Esophagus muscularis mucosa (tissue), 4 donors: ENCODE data around the gene ZNF532. TPM values are rescaled to one million over a fixed set of nuclear protein-coding genes. Genes with fewer than 3 reads are reported as not detected.

Source experiments
- DNase-seq: peaks from one replicate; pipeline ENCODE4 v3.0.0-alpha.2; 2017; ENCODE audit errors: extremely low spot score
- H3K27ac ChIP-seq, 4 donors: fragments of 200-600 bp; sonication (generic); replicated peaks in 1 of 4; 1 replicate in 3 of 4; 2 replicates in 1 of 4; pipeline ENCODE4 v1.5.1; 2016 to 2019; ENCODE audit warnings: mild to moderate bottlenecking in 1 of 4
- H3K27me3 ChIP-seq, 4 donors: fragments of 200-600 bp; sonication (generic); one replicate each; pipeline versions ENCODE4 v1.5.1 to v1.6.0; 2016 to 2019
- H3K36me3 ChIP-seq, 4 donors: fragments of 200-600 bp; sonication (generic); one replicate each; pipeline ENCODE4 v1.5.1; 2016 to 2019
- H3K4me1 ChIP-seq, 4 donors: fragments of 200-600 bp; sonication (generic); one replicate each; pipeline ENCODE4 v1.5.1; 2016 to 2019
- H3K4me3 ChIP-seq, 4 donors: fragments of 200-600 bp; sonication (generic); 1 replicate in 2 of 4; 2 replicates in 2 of 4; pipeline ENCODE4 v1.5.1; 2016 to 2019; ENCODE audit warnings: mild to moderate bottlenecking in 4 of 4, moderate library complexity in 1 of 4
- H3K9me3 ChIP-seq, 4 donors: fragments of 200-600 bp; sonication (generic); 1 replicate in 3 of 4; 2 replicates in 1 of 4; pipeline ENCODE4 v1.5.1; 2016 to 2019
- EP300 ChIP-seq: sonication (generic); formaldehyde crosslinking; IDR thresholded peaks from one replicate; pipeline ENCODE4 v1.6.1; 2017; ENCODE audit warnings: antibody characterized with exemption
- POLR2A ChIP-seq: fragments of 450-650 bp; IDR thresholded peaks from one replicate; pipeline ENCODE4 v1.6.1; 2017; ENCODE audit warnings: antibody characterized with exemption, moderate library complexity, mild to moderate bottlenecking, low read depth
- POLR2AphosphoS5 ChIP-seq, 2 donors: sonication (generic); formaldehyde crosslinking; IDR thresholded peaks; one replicate each; pipeline ENCODE4 v1.6.1; 2017; ENCODE audit warnings: antibody characterized with exemption in 2 of 2
- WGBS: methylation state at CpG from one replicate; pipeline ENCODE4 v1.1.5; 2018; 5-methylcytosine and 5-hydroxymethylcytosine counted together
- intact Hi-C: fragments of 100-400 bp; cut with DNase I; formaldehyde crosslinking; loops from one replicate; pipeline ENCODE4 v1.15.1; 2023
- total RNA-seq, 4 donors: library from RNA; depleted of rRNA; stranded (reverse); fragments of >200 nt; gene quantifications; one replicate each; pipeline versions ENCODE4 v1.1.0 to v1.2.1, GENCODE V29; 2016
- TF ChIP-seq, protein P1 (sequence below), 3 experiments: fragments of 200-600 bp in 2 of 3; fragments of 450-650 bp in 1 of 3; sonication (generic) in 2 of 3; IDR thresholded peaks; one replicate each; pipeline ENCODE4 v1.5.1; 2017 to 2019; ENCODE audit warnings: antibody characterized with exemption in 3 of 3, mild to moderate bottlenecking in 2 of 3, moderate library complexity in 1 of 3

ZNF532 gene
- total RNA-seq, 4 donors from 2014 or later = 62.3 to 121 (median 64.7) TPM

DNA sequence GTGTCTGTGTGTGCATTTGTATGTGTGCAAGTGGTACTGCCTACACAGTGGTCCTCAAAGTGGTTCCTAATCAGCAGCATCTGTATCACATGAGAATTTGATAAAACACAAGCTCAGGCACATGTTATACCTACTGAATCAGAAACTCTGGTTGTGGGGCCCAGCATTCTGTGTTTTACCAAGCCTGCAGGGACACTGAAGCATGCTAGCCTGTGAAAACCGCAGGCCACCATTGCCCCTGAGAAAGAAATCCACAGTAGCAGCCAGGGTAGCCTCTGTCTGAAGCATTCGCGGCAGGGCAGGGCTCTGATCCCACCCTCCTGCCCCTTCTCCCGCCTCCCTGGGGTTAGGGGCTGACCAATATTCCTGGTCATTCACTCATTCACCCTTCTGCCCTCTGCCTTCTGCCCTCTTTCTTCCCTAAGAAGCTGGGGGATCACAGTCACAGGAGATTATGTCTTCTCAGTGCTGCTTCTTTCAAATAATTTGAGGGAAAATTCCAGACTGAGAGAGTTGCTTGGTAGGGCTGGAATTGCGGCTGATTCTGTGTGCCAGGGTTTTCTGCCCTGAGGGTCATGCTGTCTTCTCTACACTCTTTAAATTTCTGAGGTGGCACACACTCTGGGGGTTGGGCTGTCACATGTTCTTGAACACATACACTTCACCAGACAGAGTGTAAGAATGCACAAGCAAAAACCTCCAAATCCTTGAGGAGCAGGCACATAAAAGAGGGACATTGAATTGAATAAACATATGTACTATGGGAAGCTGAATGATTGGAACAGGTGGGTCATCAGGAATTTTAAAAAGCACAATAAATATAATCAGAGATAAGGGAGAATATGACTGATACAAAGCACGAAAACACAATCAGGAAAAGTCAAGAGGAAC is 148.4 kb downstream of the ZNF532 start:
- H3K9me3 ChIP-seq = peaks cover 0 to 6% (median 6%) of the 10 kb centered on the region in 4 donors
- intact Hi-C loops = no loop called here
- WGBS = 64% methylated on average over 6 of the region's 6 CpGs
- TF ChIP-seq, protein P1, sequence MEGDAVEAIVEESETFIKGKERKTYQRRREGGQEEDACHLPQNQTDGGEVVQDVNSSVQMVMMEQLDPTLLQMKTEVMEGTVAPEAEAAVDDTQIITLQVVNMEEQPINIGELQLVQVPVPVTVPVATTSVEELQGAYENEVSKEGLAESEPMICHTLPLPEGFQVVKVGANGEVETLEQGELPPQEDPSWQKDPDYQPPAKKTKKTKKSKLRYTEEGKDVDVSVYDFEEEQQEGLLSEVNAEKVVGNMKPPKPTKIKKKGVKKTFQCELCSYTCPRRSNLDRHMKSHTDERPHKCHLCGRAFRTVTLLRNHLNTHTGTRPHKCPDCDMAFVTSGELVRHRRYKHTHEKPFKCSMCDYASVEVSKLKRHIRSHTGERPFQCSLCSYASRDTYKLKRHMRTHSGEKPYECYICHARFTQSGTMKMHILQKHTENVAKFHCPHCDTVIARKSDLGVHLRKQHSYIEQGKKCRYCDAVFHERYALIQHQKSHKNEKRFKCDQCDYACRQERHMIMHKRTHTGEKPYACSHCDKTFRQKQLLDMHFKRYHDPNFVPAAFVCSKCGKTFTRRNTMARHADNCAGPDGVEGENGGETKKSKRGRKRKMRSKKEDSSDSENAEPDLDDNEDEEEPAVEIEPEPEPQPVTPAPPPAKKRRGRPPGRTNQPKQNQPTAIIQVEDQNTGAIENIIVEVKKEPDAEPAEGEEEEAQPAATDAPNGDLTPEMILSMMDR (IDR thresholded peaks at IDR 0.05) = no peak
- TF ChIP-seq EP300 = no peak
- TF ChIP-seq POLR2AphosphoS5 (IDR thresholded peaks at IDR 0.05) = no peak
- no peak for TF ChIP-seq POLR2A
- no peak for DNase-seq
- no peaks in the 10 kb centered on the region for H3K4me1 ChIP-seq
- H3K4me3 ChIP-seq = no peak overlapping the region
- no peaks in the 10 kb centered on the region for H3K36me3 ChIP-seq
- H3K27me3 ChIP-seq = no peaks in the 10 kb centered on the region
- no peak overlapping the region for H3K27ac ChIP-seq

DNA sequence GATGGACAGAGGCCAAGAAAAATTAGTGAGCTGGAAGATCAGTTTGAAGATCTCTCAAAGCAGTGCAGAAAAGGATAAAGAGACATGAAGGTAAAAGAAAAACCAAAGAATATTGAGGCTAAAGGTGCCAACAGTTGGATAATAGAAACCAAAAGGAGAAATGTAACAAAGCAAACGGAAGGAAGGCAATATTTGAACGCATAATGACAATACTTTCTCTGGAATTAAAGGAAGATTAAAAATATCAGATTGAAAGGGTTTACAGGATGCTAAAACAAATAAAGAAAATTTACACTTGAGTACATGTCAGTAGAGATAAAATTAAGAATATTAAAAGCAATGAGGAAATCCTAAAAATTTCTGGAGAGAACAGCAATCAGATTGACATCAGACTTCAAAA is 149.1 kb downstream of the ZNF532 start:
- no peak overlapping the region for H3K27ac ChIP-seq
- no peak for DNase-seq
- H3K9me3 ChIP-seq = peaks cover 0 to 6% (median 6%) of the 10 kb centered on the region in 4 donors
- no peaks in the 10 kb centered on the region for H3K4me1 ChIP-seq
- intact Hi-C loops = no loop called here
- no peaks in the 10 kb centered on the region for H3K36me3 ChIP-seq
- H3K4me3 ChIP-seq = no peak overlapping the region
- WGBS = 86% methylated on average over 2 of the region's 2 CpGs
- no peak for TF ChIP-seq POLR2AphosphoS5 (IDR thresholded peaks at IDR 0.05)
- TF ChIP-seq, protein P1 (IDR thresholded peaks at IDR 0.05) = no peak
- TF ChIP-seq EP300 = no peak
- TF ChIP-seq POLR2A = no peak
- no peaks in the 10 kb centered on the region for H3K27me3 ChIP-seq

DNA sequence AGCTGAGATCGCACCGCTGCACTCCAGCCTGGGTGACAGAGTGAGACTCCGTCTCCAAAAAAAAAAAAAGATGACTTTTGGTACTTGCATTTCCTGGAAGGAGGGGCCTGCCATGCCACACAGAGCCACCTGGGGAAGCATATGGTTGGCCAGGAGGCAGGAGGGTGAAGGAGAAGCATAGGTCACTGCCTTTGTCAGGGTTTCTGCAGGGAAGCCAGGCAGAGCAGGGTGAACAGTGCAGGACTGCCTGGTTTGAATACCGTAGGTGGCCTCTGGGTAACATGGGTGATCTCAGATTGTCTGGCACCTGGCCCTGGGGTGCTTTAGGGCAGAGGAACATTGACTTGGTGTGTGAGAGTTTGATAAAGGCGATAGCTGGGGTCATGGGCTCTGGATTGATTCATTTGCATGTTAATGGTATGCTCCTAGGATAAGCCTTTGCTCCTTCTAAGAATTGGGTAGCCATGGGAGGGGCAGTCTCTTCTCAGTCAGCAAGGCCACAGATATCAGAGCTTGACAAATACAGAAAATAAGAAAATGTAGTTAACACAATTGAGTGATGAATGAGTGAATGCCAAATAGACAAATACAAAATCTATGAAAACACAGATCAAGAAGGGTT is 151.0 kb downstream of the ZNF532 start:
- H3K36me3 ChIP-seq = no peaks in the 10 kb centered on the region
- 96% methylated on average over 5 of the region's 5 CpGs for WGBS
- TF ChIP-seq, protein P1 (IDR thresholded peaks at IDR 0.05) = no peak
- peaks cover 0 to 6% (median 6%) of the 10 kb centered on the region in 4 donors for H3K9me3 ChIP-seq
- intact Hi-C loops = no loop called here
- no peaks in the 10 kb centered on the region for H3K4me1 ChIP-seq
- H3K27ac ChIP-seq = no peak overlapping the region
- H3K27me3 ChIP-seq = no peaks in the 10 kb centered on the region
- no peak overlapping the region for H3K4me3 ChIP-seq
- no peak for DNase-seq

DNA sequence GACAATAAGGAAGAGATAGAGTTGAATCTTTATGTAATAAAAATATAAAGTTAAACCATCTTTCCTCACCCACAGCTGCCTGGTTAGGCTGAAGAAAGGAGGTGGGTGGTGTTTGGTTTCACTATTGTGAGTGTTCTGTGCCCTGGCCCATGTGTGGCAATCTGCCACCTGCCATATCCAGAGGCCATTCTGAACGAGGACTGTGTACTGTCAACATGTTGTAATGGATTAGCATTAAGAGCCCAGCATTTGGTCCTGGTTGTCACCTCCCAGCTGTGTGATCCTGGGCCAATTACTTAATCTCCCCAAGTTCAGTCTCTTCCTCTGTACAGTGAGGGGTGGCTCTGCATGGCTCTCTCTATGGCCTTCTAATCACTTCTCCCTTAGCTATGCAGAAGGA is 156.8 kb downstream of the ZNF532 start:
- WGBS = 33% methylated on average over 1 of the region's 1 CpG
- Histone ChIP-seq H3K36me3 (no peaks in the 10 kb centered on the region), H3K27ac (no peak overlapping the region), H3K4me1 (no peaks in the 10 kb centered on the region), H3K9me3 (peaks cover 0 to 6% (median 6%) of the 10 kb centered on the region in 4 donors), H3K27me3 (no peaks in the 10 kb centered on the region), H3K4me3 (no peak overlapping the region)
- TF ChIP-seq POLR2A = no peak
- TF ChIP-seq POLR2AphosphoS5 (IDR thresholded peaks at IDR 0.05) = no peak
- TF ChIP-seq, protein P1 (IDR thresholded peaks at IDR 0.05) = no peak
- TF ChIP-seq EP300 = no peak
- no peak for DNase-seq
- intact Hi-C loops = no loop called here
